GOT3 (cell line): ENCODE data around the gene SARDH.

Experiments
- DNase-seq: peaks from one replicate; lab custom pipeline; 2025; ENCODE audit warnings: mixed read lengths; lab: John Stamatoyannopoulos, UW

The SARDH gene

GRCh38 chr9:133737774-133738639 lies at the start of gene SARDH:
Gene SARDH (minus strand): TSS chr9:133738352. CDS start chr9:133734173, 4,179 bp downstream.
- DNase-seq: peak; percentile 32

DNA sequence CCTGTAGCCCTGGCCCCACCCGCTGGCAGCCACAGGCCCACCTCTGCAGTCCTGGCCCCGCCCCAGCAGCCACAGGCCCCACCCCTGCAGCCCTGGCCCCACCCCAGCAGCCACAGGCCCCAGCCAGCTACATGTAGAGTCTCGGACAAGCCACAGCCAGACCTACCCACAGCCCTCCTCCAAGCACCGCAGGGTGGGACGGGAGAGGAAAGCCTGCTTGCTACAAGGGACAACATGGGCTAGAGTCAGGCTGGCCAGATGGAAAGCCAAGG lies 49.5 kb upstream of the SARDH start:
- no peak for DNase-seq

GRCh38 chr9:133786907-133787753 lies 49.0 kb upstream of the SARDH start:
- no peak for DNase-seq

GRCh38 chr9:133786371-133786753 lies 48.2 kb upstream of the SARDH start:
- no peak for DNase-seq

DNA sequence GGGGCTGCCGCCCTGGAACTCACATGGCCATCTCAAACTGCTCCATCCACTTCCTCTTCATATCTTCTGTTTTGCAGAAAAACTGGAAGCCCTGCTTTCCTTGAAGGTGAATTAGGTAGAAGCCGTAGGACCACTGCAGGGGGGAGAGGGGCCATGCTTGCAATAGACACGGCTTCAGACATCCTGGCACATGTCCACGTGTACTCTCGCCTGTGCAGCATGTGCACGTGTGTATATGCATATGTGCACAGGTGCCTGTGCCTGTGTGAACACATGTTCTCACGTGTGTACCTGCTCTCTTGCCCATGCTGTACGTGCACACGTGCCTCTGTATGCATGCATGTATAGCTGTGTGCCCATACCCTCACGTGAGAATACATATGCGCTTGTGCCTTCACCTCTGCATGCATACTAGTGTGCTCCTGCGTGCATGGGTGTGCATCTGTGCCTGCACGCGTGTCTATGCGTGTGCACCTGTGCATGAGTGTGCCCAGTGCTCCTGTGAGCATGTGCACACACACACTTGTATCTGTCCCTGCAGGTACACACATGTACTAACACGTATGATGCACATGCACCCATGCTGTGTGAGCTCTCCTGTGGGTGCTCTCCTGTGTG lies 47.7 kb upstream of the SARDH start:
- no peak for DNase-seq

DNA sequence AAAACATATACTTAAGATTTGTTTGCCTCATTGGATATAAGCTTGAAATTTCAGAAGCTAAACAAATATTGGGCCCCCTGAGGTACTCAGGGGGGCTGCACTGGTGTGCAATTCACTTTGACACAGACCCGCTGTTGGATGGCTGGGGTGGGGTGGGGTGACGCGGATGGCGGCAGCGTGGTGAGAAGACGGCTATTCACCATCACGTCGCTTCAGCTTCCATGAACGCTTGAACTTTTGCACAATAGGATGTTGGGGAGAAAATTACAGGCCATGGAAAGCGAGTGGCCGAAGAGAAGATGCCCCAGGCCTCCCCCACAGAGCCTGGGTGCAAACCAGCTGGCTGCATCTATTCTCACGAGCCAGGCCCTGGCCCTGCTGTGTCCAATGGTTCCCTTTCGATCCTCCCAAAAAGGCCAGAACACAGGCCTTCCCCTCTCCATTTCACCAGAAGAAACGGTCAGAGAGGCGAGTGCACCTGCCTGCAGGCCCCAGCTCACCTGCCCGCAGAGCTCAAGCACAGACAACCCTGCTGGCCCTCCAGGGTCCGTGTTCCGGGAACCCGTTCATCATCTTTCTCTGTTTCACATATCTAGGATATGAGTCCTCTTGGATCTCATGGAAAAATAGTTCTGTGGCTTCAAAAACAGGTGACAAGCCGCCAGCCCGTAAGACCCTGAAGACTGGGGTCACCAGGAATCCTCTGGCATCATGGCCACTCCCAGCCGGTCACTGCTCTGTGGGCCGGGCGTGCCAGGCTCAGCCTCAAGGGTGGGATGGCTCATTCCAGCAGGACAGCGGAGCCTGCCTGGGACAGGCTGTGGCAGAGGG lies 46.8 kb upstream of the SARDH start:
- no peak for DNase-seq

DNA sequence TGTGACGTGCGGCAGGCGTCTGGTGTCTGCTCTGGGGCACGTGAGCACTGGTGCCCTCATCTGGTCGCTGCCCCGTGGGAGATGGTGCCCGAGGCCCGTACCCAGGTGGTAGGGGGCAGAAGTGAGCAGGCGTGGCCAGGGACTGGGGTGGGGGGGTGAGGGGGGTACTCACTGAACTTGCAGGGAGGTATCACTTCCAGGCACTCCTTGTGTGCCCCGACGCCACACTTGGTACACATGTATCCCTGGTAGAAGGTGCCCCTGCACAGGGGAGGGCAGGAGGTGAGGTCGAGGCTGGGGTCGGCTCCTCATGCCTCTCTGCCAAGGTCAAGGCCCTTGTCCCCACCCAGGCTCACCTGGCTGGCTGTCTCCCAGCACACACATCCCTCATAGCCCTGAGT lies 45.2 kb upstream of the SARDH start:
- DNase-seq: no peak

GRCh38 chr9:133782157-133783130 lies 44.3 kb upstream of the SARDH start:
- DNase-seq: no peak

GRCh38 chr9:133781828-133782135 lies 43.6 kb upstream of the SARDH start:
- no peak for DNase-seq

DNA sequence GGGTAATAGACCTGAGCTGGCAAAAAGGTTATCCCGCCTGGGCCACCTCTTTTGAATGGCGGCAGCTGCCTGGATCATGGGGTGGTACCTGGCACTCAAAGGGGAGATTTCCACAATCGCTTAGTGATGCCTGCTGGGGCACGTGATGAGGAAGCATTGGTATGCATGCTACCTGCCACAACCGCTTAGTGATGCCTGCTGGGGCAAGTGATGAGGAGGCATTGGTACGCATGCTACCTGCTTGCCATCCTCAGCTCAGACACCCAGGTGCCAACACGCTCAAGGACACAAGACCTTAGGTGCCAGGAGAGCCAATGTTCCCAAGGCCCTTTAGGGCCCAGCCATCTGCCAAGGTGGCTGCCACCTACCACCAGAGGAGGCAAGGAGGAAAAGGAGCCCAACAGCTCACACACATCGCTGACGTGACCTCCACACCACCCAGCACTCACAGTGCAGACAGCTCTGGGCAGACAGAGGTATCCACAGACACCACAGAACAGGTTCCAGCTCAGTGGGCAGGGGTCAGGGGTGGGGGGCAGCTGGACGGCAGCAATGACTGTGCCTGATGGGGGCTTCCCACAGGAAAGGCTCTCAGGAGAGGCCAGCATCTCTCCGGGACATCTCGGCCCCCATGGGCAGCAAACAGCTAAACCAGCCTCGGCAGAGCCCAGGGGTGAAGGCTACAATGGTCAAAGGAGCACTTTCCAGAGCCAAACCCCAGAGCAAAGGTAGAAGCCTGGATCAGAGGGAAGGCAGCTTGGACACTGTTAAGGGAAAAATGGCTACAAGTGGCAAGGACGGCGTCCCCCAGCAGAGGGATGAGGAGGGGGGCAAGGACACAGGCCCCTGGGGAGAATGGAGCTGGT lies 43.0 kb upstream of the SARDH start:
- no peak for DNase-seq

DNA sequence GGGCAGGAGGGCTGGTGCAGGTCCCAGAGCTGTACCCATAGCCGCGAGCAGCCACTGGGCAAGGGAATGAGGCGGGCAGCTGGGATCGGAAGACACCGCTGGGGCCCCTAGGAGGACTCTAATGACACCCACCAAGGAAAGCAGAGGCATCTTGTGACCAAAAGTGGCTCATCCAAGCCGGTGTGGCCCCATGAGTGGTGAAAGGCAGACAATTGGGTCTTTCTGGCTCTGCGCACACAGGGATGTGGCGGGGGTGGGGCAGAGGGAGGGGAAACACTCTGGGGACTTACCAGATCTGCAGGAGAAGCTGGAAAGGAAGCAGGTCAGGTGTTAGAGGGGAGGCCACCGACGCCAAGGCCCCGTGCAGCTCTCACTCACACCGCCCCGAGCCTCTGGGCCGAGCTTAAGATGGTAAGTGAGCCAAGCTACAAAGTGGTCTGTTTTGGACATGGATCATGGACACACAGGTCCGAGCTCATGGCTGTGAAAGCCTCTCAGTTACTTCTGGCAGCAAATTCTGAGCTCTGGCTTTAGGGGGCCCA lies 42.3 kb upstream of the SARDH start:
- DNase-seq: no peak

GRCh38 chr9:133779516-133780403 lies 41.6 kb upstream of the SARDH start:
- no peak for DNase-seq

GRCh38 chr9:133779081-133779480 lies 40.9 kb upstream of the SARDH start:
- DNase-seq: no peak

- DNase-seq: no peak
Measured at GRCh38 chr9:133778336-133779013, 40.3 kb upstream of the SARDH start.

GRCh38 chr9:133777871-133778270 lies 39.7 kb upstream of the SARDH start:
- DNase-seq: no peak

- no peak for DNase-seq
Measured at GRCh38 chr9:133777068-133777791, 39.1 kb upstream of the SARDH start.
